Lower leg skin (tissue), 3 donors: Measurements from ENCODE around the gene MEP1B.

ENCODE experiments used
- POLR2A ChIP-seq, 2 donors: fragments of 450-650 bp; IDR thresholded peaks; one replicate each; pipeline ENCODE4 v1.6.1; 2016 to 2017; ENCODE audit warnings: antibody characterized with exemption in 2 of 2, mild to moderate bottlenecking in 1 of 2, moderate library complexity in 1 of 2
- TF ChIP-seq, protein P1 (sequence below), 3 donors: fragments of 450-650 bp; IDR thresholded peaks; one replicate each; pipeline ENCODE4 v1.5.1; 2016; ENCODE audit warnings: antibody characterized with exemption in 3 of 3, mild to moderate bottlenecking in 3 of 3, moderate library complexity in 2 of 3

DNA sequence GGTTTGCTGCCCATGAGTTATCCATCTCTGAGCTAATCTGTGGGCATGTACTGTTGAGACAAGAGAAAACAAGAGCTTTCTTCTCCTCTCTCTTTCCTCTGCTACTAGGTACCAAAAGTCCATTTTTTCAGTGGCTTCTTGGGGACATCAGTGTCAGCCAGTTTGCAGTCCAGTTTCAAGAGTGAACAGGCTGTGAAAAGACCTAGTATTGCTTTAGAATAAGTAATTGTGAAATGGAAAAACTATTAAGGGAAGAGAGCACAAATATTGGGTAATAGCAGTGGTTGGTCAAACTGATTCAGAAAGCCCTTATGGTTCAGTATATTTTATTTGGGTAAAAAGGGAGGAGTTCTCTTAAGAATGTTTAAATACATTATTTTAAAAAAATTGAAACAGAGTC, 33.0 kb upstream of the MEP1B start:
- TF ChIP-seq, protein P1, sequence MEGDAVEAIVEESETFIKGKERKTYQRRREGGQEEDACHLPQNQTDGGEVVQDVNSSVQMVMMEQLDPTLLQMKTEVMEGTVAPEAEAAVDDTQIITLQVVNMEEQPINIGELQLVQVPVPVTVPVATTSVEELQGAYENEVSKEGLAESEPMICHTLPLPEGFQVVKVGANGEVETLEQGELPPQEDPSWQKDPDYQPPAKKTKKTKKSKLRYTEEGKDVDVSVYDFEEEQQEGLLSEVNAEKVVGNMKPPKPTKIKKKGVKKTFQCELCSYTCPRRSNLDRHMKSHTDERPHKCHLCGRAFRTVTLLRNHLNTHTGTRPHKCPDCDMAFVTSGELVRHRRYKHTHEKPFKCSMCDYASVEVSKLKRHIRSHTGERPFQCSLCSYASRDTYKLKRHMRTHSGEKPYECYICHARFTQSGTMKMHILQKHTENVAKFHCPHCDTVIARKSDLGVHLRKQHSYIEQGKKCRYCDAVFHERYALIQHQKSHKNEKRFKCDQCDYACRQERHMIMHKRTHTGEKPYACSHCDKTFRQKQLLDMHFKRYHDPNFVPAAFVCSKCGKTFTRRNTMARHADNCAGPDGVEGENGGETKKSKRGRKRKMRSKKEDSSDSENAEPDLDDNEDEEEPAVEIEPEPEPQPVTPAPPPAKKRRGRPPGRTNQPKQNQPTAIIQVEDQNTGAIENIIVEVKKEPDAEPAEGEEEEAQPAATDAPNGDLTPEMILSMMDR (IDR thresholded peaks at IDR 0.05), result no peak
- TF ChIP-seq POLR2A (IDR thresholded peaks at IDR 0.05), result no peak
